ENCODE results near the gene GATA5. TPM values are rescaled to one million over a fixed set of nuclear protein-coding genes. Genes with fewer than 3 reads are reported as not detected.

GATA5 gene
- total RNA-seq, 2 experiments from 2014 or later, result not detected

DNA sequence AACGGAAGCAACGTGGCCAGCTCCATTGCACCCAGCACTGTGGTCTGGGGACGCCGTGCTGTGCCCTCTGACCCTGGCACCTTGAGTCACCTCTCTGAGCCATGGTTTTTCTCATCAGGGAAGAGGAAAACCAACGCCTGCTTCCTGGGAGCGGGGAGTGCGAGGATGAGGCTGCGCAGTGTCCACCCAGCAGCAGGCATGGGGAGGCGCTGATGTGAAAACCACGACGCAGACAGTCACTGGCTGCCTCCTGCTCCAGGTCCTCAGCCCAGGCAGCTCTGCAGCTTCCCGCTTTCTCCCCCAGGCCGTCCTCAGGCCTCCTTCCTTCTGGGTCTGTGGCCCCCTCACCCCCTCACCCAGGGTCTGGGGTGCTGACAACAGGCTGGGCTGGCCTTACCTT lies 14.0 kb downstream of the GATA5 start:
- H3K36me3 Mint-ChIP-seq, result no peaks in the 10 kb centered on the region
- no peak overlapping the region for H3K4me3 Mint-ChIP-seq
- H3K4me1 Mint-ChIP-seq, result no peaks in the 10 kb centered on the region
- DNase-seq, result no peak
- H3K9me3 Mint-ChIP-seq, result no peaks in the 10 kb centered on the region
- peaks cover 3% of the 10 kb centered on the region for H3K27me3 Mint-ChIP-seq
- H3K27ac Mint-ChIP-seq, result no peak overlapping the region

DNA sequence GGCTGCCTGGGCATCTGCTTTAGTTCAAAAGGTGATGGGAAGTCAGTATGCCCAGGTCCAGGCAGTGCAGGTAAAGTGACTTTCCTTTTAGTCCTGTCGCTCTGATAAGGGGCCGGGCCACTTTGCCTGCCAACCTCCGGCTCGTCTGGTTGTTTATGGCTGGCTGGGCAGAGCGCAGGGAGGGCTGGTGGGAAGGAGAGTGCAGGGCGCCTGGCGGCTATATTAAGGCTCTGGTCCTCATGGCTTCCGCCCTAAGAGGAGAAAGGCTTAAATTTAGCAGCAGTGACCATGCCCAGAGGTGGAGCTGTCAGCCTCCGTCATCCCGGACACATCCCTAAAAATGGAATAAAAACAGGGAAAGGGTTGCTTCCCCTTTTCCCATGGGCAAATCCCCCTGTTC lies 14.6 kb downstream of the GATA5 start:
- DNase-seq, result no peak
- Mint-ChIP-seq H3K27me3 (peaks cover 3% of the 10 kb centered on the region), H3K9me3 (no peaks in the 10 kb centered on the region), H3K27ac (no peak overlapping the region), H3K36me3 (no peaks in the 10 kb centered on the region), H3K4me1 (no peaks in the 10 kb centered on the region), H3K4me3 (no peak overlapping the region)

DNA sequence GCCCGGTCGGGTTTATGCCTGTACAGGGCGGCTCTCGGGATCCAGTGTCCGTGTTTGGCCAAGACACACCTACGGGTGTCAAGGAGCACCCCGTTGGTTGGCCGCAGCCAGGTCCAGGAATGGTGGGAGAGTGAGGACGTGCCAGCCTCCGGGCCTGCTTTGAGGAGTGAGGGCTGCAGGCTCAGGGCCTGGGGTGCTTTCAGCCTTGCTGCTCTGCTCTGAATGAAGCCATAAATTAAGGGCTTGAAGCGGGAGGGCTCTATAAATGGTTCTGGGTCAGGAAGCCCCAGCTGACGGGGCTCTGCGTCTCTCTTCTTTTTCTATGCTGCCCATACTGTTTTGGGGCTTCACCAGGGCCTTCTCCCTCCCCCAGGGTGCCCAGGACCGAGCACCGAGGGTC lies 15.1 kb downstream of the GATA5 start:
- H3K27ac Mint-ChIP-seq, result no peak overlapping the region
- H3K36me3 Mint-ChIP-seq, result no peaks in the 10 kb centered on the region
- no peaks in the 10 kb centered on the region for H3K9me3 Mint-ChIP-seq
- peaks cover 3% of the 10 kb centered on the region for H3K27me3 Mint-ChIP-seq
- no peaks in the 10 kb centered on the region for H3K4me1 Mint-ChIP-seq
- no peak overlapping the region for H3K4me3 Mint-ChIP-seq
- no peak for DNase-seq

DNA sequence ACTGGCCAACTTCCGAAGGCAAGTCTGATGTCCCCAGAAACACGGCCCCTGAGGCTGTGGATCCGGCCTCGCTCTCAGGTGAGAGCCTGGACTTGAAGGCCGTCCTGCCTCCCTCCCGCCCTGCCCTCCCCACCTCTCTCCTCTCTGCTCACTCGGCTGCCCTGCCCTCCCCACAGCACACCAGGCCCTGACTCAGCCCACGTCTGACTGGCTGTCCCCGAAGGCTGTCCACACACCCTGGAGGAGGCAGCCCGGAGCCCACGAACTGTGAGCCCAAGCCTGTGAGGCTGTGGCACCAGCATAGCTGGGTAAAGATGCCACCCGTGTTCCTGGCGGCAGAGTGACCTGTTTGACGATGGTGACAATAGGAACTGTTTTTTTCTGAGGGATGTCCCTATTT lies 16.3 kb downstream of the GATA5 start:
- Mint-ChIP-seq H3K4me1 (no peaks in the 10 kb centered on the region), H3K4me3 (no peak overlapping the region), H3K27me3 (peaks cover 3% of the 10 kb centered on the region), H3K27ac (no peak overlapping the region), H3K36me3 (no peaks in the 10 kb centered on the region), H3K9me3 (no peaks in the 10 kb centered on the region)
- DNase-seq, result no peak

DNA sequence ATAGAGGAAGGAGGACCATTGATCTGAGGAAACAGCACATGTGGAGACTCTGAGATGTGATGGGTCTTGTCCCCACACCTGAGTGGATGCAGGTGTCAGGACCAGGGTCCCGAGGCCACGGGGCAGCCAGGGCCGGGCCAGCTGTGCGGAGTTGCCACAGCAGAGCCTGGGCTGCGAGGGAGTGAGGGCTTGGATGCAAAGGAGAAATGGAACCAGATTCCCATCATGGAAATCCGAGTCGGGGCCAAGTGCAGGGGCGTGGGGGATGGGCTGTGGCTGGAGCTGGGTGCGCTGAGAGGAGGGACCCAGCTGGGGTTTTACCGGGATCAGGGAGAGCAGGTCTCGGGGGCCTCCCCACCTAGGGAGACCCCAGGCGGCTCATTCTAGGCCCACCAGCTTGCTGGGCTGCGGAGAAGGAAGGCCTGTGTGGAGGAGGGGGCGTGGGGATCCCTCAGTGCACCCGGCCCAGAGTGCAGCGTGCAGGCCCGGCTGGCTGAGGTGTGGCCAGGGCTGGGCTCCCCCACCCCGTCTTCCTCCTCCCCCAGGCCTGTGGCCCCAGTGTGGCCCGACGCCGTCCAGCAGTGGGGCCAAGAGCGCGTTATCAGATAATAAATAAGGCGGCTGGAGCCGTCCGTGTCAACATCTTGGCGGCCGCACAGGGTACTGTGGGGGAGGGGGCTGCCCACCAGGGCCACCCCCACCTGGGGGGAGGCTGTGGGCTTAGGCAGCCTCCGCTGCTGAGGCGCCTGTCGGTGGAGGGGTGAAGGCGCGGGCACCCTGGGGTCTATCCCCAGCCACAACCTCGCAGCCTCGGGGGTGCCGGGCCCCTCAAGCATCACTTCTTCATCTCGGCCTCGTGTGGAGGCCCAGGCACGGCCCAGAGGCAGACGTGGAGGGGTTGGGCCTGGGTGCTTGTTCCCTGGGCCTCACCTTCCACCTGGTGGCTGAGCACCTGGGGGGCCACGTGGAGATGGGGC lies 17.2 kb downstream of the GATA5 start:
- Mint-ChIP-seq H3K27me3 (peaks cover 3% of the 10 kb centered on the region), H3K36me3 (no peaks in the 10 kb centered on the region), H3K9me3 (no peaks in the 10 kb centered on the region), H3K4me3 (no peak overlapping the region), H3K27ac (no peak overlapping the region), H3K4me1 (no peaks in the 10 kb centered on the region)
- no peak for DNase-seq

DNA sequence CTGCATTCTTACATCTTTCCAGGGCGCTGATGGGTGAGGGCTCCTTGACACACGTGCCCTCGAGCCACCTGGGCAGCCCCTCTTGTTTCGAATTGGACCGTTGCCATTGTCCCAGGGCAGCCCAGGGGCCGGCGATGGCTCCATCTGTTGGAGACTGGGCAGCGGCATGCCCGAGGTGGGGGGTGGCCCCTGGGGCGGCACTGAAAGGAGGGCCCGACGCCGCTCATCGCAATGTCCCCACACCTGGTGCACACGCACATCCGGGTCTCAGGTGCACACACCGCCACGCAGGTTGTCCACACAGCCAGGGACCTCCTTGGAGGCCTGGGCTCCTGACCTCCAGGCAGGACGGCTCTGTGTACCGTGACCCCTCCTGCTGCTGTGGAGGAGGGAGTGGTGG lies 18.0 kb downstream of the GATA5 start:
- DNase-seq, result no peak
- H3K27ac Mint-ChIP-seq, result no peak overlapping the region
- no peak overlapping the region for H3K4me3 Mint-ChIP-seq
- no peaks in the 10 kb centered on the region for H3K4me1 Mint-ChIP-seq
- H3K36me3 Mint-ChIP-seq, result no peaks in the 10 kb centered on the region
- peaks cover 3% of the 10 kb centered on the region for H3K27me3 Mint-ChIP-seq
- no peaks in the 10 kb centered on the region for H3K9me3 Mint-ChIP-seq

DNA sequence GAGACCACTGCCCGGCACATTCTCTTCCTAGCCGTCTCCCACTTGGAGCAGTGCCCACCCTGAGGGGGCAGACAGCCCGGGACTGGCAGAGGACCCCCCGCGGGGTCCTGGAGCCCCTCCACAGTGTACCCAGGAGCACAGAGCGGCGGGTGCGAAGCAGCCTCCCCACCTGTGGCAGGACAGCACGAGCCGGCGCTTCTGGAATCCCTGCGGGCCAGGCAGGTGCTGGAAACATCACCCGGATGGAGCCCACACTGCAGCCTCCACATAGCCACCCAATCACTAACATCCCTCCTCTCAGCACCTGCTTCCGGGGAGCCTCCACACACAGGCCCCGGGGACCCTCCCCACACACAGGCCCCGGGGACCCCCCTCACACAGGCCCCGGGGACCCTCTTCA lies 18.7 kb downstream of the GATA5 start:
- no peak overlapping the region for H3K4me3 Mint-ChIP-seq
- no peaks in the 10 kb centered on the region for H3K36me3 Mint-ChIP-seq
- H3K27ac Mint-ChIP-seq, result no peak overlapping the region
- DNase-seq, result no peak
- H3K4me1 Mint-ChIP-seq, result no peaks in the 10 kb centered on the region
- peaks cover 3% of the 10 kb centered on the region for H3K27me3 Mint-ChIP-seq
- no peaks in the 10 kb centered on the region for H3K9me3 Mint-ChIP-seq

DNA sequence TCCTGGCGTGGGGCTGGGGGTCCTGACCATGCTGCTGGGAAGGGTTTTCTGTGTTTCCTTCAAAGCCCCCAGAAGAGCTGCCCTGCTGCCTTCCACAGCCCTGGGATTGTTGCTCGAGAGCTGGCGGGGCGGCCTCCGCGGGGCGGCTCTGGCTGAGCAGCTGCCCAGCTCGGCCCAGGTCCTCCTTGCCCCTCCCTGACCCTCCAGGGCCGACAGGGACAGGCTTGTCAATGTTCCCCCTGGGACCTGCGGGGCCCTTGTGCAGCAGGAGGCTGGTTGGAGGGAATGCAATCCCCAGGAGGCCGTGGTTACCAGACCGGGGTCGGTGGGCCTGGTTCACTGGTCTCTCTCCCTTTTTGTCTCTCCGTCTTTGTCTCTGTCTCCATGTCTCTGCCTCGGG lies 19.9 kb downstream of the GATA5 start:
- peaks cover 3% of the 10 kb centered on the region for H3K27me3 Mint-ChIP-seq
- H3K4me3 Mint-ChIP-seq, result no peak overlapping the region
- no peaks in the 10 kb centered on the region for H3K4me1 Mint-ChIP-seq
- H3K36me3 Mint-ChIP-seq, result no peaks in the 10 kb centered on the region
- H3K27ac Mint-ChIP-seq, result no peak overlapping the region
- no peak for DNase-seq
- H3K9me3 Mint-ChIP-seq, result no peaks in the 10 kb centered on the region

DNA sequence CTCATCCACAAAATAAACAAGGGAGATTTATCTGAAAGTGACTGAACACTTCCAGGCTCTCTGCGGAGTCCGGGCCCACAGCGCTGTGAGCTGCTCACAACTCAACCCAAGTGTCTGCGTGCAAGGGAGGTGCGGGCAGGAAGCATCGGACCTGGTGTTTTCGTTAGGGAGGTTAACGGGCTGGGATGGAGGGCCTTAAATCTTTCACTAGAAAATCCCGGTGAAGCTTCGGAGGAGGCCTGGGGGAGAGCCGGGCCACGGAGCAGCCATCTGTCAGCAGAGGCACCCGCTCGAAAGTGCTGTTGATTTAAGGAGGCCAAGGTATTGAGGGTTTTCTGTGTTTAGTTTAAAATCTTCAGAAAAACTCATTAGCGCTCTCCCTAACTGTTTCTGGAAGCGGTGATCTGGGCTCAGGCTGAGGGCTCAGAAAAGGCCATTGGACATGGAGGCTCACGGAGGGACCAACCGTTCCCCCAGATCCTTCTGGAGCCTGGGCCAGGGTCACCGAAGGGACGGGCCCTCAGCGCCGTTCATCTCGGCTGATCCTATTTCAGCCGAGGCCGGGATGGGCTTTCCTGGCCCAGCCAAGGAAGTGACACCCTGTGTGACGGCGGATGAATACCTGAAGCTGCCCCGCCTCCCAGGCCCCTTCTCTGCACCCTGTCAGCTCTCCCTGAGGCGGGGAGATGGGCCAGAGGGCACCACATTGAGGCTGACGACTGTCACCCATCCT lies 20.7 kb downstream of the GATA5 start:
- no peak for DNase-seq
- Mint-ChIP-seq H3K27ac (no peak overlapping the region), H3K4me1 (no peaks in the 10 kb centered on the region), H3K36me3 (no peaks in the 10 kb centered on the region), H3K9me3 (no peaks in the 10 kb centered on the region), H3K27me3 (peaks cover 3% of the 10 kb centered on the region), H3K4me3 (no peak overlapping the region)

DNA sequence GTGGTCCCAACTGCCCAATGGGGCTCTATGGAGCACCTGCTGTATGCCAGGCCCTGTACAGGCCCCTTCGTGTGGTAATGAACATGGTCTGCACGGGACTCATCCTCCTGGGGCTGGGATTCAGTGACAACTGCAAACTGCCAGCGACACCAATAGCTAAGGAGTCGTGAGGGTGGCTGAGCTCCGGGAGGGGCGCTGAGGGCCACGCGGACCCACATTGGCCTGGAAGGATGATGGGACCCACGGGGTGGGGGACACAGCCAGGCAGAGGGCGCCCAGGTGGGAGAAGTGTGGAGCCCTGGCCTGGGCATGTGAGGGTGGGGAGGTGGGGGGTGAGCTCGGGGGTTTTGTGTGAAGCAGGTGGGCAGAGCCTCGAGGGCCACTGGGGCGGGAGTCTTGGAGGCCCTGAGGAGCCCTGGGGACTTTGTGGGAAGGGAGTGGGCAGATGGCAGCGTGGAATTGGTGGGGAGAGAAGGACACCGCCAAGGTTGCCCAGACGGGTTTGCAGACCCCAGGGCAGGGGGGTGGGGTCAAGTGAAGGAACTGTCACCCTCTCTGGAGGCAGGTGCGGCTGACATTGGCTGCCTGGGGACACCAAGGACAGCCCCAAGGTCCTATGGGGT lies 22.5 kb downstream of the GATA5 start:
- Mint-ChIP-seq H3K36me3 (no peaks in the 10 kb centered on the region), H3K4me1 (no peaks in the 10 kb centered on the region), H3K4me3 (no peak overlapping the region), H3K9me3 (no peaks in the 10 kb centered on the region), H3K27ac (no peak overlapping the region), H3K27me3 (peaks cover 2% of the 10 kb centered on the region)
- no peak for DNase-seq

DNA sequence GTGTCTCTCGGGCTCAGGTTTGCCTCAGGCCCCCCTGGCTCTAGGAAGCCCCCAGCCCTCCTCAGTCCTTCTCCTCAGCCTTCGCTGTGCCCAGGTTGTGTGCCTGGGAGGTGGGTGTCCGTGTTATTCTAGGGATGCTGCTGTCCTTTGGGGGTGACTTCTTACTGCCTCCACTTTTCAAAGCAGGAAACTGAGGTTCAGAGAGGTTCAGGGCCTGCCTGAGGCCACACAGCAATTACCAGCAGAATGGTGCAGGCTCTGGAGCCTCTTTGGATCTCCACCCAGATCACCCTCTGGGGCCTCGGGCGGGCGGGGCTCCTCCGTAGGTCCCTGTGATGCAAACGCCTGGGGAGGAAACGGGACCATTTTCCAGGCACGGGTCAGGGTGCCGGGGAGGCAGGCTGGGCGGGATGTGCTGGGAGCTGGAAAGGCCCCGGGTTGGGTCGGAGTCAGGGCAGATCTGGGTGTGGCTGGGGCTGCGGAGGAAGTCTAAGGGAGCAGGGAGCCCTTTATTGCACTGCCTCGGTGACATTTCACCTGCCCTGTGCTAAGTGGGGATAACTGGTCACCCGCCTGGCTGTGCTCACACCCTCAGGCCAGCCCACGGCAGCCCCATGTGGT lies 23.2 kb downstream of the GATA5 start:
- H3K27ac Mint-ChIP-seq, result no peak overlapping the region
- no peaks in the 10 kb centered on the region for H3K9me3 Mint-ChIP-seq
- H3K27me3 Mint-ChIP-seq, result no peaks in the 10 kb centered on the region
- no peaks in the 10 kb centered on the region for H3K36me3 Mint-ChIP-seq
- no peak for DNase-seq
- H3K4me1 Mint-ChIP-seq, result no peaks in the 10 kb centered on the region
- no peak overlapping the region for H3K4me3 Mint-ChIP-seq

DNA sequence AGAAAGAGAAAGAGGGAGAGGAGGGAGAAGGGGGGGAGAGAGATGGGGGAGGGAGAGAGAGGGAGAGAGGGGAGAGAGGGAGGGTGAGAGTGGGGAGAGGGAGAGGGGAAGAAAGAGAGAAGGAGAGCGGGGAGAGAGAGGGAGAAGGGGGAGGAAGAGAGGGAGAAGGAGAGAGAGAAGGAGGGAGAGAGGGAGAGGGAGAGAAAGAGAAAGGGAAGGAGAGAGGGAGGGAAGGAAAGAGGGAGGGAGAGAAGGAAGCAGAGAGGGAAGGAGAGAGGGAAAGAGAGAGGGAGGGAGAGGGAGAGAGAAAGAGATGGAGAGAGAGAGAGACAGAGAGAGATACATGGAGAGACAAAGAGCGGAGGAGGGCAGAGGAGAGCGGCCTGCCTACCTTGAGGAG lies 23.8 kb downstream of the GATA5 start:
- H3K27me3 Mint-ChIP-seq, result no peaks in the 10 kb centered on the region
- no peak overlapping the region for H3K27ac Mint-ChIP-seq
- no peak for DNase-seq
- H3K4me3 Mint-ChIP-seq, result no peak overlapping the region
- no peaks in the 10 kb centered on the region for H3K4me1 Mint-ChIP-seq
- H3K9me3 Mint-ChIP-seq, result no peaks in the 10 kb centered on the region
- H3K36me3 Mint-ChIP-seq, result no peaks in the 10 kb centered on the region

DNA sequence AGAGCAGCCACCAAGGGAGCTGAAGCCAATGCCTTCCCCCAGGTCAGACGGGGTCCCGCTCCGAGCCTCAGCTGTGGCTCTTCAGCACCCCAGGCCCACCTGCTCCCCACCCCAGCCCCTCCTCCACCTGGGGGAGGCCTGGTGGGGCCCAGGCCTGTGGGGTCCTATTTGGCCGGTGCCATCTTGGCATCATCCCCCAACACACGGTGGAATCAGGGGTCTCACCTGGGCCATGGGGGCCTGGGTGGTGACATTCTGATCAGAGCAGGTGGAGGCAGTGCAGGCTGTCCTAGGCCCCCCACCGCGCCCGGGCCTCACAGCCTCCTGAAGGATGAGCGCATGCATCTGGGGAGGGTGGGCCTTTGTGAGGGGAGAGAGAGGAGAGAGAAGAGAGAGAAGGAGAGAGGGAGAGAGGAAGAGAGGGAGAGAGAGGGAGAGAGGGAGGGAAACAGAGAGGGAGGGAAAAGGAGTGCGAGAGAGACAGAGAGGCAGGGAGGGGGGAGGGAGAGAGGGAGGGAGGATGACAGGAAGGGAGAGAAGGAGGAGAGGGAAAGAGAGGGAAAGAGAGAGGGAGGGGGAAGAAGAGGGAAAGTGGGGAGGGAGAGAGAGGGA lies 24.5 kb downstream of the GATA5 start:
- no peak overlapping the region for H3K4me3 Mint-ChIP-seq
- no peaks in the 10 kb centered on the region for H3K27me3 Mint-ChIP-seq
- H3K36me3 Mint-ChIP-seq, result no peaks in the 10 kb centered on the region
- no peak overlapping the region for H3K27ac Mint-ChIP-seq
- no peaks in the 10 kb centered on the region for H3K9me3 Mint-ChIP-seq
- no peaks in the 10 kb centered on the region for H3K4me1 Mint-ChIP-seq
- no peak for DNase-seq

DNA sequence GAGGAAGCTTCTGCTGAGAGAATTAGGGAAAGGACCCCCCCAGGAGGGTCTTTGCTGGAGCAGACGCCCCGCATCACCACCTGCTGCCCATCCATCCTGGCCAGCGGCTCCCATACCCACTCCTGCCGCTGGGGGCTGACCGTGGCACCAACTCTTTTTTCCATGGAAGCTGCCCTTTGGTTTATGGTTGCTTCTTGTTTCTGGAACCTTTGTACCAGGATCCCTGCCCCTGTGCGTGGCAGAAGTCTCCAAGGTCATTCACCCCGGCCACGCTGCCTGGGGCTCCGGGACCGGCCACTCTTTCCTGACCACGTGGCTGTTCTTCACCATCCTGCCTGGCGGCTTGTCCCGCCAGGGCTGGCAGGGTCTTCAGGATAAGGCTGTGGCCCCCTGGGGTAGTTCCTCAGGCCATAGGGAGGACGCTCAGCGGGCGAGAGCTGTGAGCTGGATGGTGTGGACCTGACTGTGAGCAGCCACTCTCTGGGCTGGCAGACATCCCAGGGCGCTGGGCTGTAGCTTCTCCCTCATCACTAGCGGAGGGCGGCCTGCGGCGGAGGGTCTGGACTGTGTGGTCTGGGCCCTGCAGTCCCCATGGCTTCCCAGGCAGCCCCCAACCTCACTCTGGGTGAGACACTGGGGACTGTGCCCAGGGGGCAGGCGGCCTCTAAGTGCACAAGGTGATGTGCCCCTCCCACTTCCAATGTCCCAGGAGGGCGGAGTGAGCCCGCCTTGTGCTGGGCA lies 25.7 kb downstream of the GATA5 start:
- no peaks in the 10 kb centered on the region for H3K27me3 Mint-ChIP-seq
- no peaks in the 10 kb centered on the region for H3K36me3 Mint-ChIP-seq
- no peak for DNase-seq
- no peak overlapping the region for H3K27ac Mint-ChIP-seq
- H3K4me1 Mint-ChIP-seq, result no peaks in the 10 kb centered on the region
- no peaks in the 10 kb centered on the region for H3K9me3 Mint-ChIP-seq
- H3K4me3 Mint-ChIP-seq, result no peak overlapping the region
